Activated T-cell treated with anti-CD3 and anti-CD28 coated beads for 4 hours (primary cell): ENCODE measurements around the gene FAM174B.

Experiments
- DNase-seq: peaks from one replicate; pipeline ENCODE4 v3.0.0-alpha.2; 2020

The FAM174B gene

DNA sequence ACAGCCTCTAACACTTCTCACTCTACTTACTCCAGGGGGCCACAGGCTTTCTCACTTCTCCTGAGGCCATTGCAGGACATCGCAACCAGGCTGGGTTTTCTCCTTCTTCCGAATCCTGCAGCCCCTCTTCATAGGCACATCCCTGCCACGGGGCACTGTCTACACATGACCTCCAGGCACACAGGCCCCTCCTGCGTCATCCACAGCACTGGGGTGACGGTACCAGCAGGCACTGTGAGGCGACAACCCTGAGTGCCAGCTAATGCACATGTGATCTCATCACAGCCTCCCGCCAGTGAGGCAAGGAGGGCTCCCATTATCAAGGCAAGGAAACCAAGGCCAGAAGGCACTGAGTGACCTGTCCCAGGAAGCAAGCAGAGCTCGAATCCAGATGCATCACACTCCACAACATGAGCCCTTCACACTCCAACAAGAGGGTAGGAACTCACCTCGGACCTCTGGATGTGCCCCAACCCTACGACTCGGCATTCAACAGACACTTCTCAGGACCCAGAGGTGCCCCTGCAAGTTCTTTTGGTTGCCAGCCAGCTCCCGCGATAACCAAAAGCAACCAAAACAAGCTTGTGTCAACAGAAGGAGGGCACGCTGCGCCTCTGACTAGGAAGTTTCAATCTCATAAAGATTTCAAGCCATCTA lies 16.7 kb downstream of the FAM174B start:
- no peak for DNase-seq

GRCh38 chr15:92638291-92638708 lies 17.3 kb downstream of the FAM174B start:
- DNase-seq, result no peak

DNA sequence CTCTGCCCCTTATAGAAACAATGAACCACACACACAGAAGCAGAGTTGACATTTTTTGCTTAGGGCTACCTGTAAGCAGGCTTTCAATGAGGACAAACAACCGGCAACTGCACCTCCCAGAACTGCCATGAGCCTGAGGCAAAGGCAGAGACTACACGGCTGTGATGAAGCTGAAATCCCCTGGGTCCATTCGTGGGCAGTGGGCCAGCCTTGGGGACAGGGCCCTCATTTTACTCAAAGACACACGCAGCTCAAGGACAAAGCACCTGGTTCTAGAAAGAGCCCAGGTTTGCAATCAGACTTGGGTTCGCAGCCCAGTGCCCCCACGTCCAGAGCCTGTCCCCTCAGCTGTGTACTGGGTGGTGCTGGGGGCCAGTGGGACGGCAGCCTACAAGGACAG lies 17.9 kb downstream of the FAM174B start:
- no peak for DNase-seq

GRCh38 chr15:92636908-92637481 lies 18.6 kb downstream of the FAM174B start:
- no peak for DNase-seq

DNA sequence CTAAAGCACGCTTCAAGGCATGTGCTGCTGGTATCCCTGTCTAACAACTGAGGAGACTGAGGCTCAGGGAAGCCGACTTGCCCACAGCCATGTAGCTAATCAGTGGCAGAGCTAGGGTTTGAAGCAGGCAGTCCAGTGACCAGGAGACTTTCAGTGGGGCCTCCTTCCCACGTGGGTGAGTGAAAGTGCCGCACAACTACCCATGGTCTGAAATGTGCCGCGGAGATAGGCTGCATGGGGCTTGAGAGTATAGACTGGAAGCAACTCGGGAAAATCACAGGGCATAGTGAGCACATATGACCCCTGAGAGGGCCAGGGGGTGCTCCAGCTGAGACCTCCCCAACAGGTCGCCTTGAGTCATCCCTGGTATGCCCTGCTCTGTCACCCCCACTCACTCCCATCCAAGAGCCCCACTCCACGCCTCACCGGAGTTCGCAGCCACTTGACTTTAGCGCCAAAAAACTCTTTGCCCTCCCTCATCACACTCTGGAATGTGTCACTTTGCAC lies 19.1 kb downstream of the FAM174B start:
- DNase-seq, result no peak

DNA sequence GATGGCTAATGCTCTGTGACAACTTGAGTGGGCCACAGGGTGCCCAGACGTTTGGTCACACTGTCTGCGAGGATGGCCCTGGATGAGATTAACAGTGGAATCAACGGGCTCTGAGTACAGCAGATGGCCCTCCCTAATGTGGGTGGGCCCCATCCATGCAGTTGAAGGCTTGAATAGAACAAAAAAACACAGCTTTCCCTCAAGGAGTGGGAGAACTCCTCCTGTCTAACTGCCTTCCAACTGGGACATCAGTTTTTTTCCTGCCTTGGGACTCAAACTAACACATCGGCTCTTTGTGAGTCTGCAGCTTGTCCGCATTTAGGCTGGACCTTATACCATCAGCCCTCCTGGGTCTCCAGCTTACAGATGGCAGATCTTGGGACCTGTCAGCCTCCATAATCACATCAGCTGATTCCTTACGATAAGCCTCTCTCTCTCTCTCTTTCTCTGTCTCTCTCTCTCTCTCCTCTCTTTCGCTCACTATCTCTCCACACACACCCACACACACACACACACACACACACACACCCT lies 20.8 kb downstream of the FAM174B start:
- no peak for DNase-seq

DNA sequence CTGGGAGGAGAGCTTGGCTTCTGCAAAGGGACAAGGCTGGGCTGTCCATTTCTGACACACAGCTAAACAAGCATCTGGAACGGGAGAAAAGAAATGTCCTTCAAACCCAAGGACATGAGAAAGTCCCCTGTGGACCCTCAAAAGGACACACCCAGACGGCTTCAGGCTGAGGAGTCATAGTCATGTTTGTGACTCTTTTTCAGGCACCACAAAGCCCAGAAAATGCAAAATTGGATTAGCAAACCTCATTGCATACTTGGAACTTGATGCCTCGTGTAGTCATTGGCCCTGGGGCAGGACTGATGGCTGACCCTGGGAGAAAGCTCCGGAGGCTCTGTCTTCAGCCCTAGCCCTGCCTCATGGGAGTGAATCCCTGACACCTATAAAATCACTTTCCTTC lies 21.5 kb downstream of the FAM174B start:
- no peak for DNase-seq

DNA sequence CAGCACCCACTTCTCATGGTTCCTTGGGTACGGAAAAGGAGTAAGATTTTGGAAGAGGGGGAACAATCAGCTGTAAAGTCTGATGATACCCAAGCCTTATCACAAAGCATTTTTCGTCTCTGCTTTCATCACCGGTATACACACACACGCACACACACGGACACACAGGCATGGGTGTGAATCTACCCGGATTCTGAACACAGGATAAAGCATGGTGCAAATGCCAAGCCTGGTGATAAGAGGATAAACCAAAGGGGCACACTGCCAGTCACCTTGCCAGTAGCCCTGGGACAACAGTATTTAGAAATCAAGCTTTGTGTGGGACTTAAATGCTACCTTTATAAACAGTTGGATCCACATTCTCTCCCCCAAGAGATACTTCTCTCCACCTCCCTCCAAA lies 22.2 kb downstream of the FAM174B start:
- no peak for DNase-seq

GRCh38 chr15:92633001-92633400 lies 22.6 kb downstream of the FAM174B start:
- no peak for DNase-seq

DNA sequence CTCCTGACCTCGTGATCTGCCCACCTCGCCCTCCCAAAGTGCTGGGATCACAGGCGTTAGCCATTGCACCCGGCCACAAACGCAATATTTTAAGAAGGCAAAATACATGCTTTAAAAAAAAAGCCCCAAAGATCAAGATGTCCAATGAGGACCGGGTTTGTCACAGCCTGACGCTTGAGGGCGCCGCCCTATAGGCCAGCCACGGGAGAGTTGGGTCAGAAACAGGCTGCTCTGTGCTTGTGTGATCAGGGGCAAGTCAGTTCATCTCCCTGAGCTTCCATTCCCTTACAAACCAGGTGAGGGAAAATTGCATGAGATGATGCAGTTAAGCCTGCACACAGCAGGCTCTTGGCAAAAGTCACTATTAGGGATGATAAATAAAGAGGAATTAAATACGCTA lies 23.9 kb downstream of the FAM174B start:
- no peak for DNase-seq

DNA sequence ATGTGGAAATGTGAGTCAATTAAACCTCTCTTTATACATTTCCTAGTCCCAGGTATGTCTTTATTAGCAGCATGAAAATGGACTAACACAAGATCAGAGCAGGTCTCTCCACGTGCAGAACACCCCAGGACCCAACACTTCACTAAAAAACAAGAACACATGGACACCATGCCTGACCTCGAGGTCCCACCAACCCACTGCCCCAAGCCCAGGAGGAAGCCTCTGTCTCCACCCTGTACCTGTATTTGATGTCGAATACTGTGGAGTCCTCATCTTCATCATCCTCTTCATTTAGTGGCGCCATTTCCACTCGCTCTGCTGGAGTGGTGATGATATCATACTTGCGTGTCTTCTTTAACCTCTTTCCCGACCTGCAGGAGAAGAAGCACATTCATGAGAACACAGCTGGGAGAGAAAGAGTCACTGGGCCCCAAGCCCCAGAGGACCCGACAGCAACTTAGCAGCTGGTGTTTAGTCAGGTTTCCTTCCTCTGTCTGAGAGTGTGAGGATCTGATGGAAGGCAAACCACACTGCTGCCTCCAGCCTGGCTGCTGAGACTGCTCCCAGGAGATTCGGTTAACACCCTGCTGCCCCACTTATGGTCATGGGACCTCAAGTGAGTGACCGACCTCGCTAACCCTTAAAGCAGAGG lies 25.5 kb downstream of the FAM174B start:
- no peak for DNase-seq

- DNase-seq, result no peak
Measured at GRCh38 chr15:92629276-92629974, 26.1 kb downstream of the FAM174B start.

DNA sequence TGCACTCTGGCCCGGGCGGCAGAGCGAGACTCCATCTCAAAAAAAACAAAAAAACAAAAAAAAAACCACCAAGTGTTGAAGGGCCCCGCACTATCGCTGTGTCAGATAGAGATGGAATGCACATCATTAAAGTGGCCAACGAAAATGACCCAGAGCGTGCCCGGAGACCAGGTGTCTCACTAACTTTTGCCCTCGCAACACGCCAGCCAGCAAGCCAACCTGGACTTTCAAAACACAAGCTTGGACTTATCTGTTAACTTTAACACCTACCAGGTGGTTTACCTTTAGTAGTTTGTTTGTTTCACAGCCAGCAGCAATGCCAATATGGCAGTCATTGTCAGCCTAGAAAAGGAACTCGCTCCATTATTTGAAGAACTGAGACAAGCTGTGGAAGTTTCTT lies 28.6 kb downstream of the FAM174B start:
- no peak for DNase-seq

- no peak for DNase-seq
Measured at GRCh38 chr15:92625251-92625980, 30.2 kb downstream of the FAM174B start.

- no peak for DNase-seq
Measured at GRCh38 chr15:92624401-92624991, 31.1 kb downstream of the FAM174B start.

GRCh38 chr15:92623435-92623834 lies 32.1 kb downstream of the FAM174B start:
- no peak for DNase-seq

- no peak for DNase-seq
Measured at GRCh38 chr15:92621972-92622533, 33.5 kb downstream of the FAM174B start.

DNA sequence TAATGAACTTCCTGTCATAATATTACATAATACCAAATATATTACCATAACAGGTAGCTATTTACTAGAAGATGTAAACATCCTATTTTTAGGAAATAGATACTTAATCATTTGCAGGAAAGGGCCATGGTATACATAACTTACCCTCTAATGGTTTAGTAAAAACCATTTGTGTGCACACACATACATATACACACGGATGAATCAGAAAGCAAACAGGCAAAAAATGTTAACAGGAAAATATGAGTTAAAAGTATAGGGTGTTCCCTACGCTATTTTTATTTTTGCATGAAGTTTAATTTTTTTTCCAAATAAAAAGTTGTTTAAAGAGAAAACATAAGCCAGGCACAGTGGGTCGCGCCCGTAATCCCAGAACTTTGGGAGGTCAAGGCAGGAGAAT lies 34.6 kb downstream of the FAM174B start:
- DNase-seq, result no peak

DNA sequence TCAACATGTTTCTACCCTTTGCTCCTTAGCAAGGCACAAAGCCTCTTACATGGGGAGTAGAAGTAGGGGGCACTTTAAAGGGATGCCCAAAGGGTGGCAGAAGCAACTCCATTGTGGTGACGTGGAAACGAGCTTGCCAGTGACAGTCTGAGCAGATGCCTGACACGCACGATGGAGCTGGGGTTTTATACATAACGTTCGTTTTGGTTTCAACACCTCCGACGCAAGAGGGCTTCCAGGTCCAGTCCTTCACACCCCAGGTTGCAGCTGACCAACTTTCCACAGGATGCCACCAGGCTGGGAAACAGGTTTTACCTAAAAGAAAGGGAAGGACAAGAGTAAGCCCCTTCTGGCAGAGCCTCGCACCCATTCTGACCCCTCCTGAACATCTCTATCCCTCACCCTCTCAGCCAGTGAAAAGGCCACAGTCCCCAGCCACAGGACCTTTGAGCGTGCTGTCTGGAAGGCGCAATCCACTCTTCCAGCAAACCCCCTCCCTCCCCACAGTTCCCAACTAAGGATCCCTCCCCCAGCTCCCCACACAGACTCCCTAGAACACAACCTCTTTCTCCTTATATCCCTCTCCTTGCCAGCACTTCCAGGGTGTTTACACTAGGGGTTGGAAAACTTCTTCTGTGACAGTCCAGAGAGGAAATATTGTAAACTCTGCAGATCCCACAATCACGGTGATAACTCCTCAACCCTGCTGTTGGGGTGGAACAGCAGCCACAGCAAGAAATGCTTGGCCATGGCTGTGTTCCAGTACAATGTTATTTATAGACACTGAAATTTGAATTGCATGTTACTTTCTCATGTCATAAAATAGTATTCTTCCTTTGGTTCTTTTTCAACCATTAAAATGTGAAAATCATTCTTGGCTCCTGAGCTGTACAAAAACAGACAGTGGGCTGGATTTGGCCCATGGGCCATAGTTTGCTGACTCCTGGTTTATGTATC lies 36.2 kb downstream of the FAM174B start:
- DNase-seq, result no peak
